Ectodermal cell (in vitro differentiated cells): ENCODE data around the gene CTIF.
"Not testable (repeated sequence)": the region's sequence is repeated elsewhere in the genome, so short reads cannot be mapped to it uniquely, and the experiment has no call there.

Source experiments
- H3K27ac ChIP-seq: 2 replicates; pipeline ENCODE4 v1.7.0; 2013; ENCODE audit warnings: mild to moderate bottlenecking, low read depth, low read length; ENCODE audit not compliant: insufficient read depth, poor library complexity, severe bottlenecking
- H3K27me3 ChIP-seq: 2 replicates; pipeline ENCODE4 v1.7.0; 2013; ENCODE audit warnings: mild to moderate bottlenecking, low read length; ENCODE audit not compliant: insufficient read depth, control insufficient read depth, poor library complexity, severe bottlenecking
- H3K36me3 ChIP-seq: one replicate; pipeline ENCODE4 v1.7.0; 2013; ENCODE audit warnings: low read length; ENCODE audit not compliant: control insufficient read depth, insufficient read depth
- H3K4me1 ChIP-seq: one replicate; pipeline ENCODE4 v1.7.0; 2013; ENCODE audit warnings: low read length; ENCODE audit not compliant: control insufficient read depth, insufficient read depth
- H3K4me3 ChIP-seq: 2 replicates; pipeline ENCODE4 v1.7.0; 2013; ENCODE audit warnings: low read depth, low read length, control low read depth; ENCODE audit not compliant: insufficient read depth
- H3K9me3 ChIP-seq: 2 replicates; pipeline ENCODE4 v1.7.0; 2013; ENCODE audit warnings: mild to moderate bottlenecking, low read length, moderate library complexity; ENCODE audit not compliant: control insufficient read depth
- WGBS, 2 experiments: methylation state at CpG; one replicate each; pipeline ENCODE4 v1.1.7; 2013; ENCODE audit warnings: missing lambda C conversion rate in 2 of 2; 5-methylcytosine and 5-hydroxymethylcytosine counted together

CTIF gene

GRCh38 chr18:48654591-48654990 lies 115.8 kb downstream of the CTIF start:
- H3K27me3 ChIP-seq, H3K27ac ChIP-seq, H3K4me3 ChIP-seq, H3K4me1 ChIP-seq, H3K9me3 ChIP-seq, H3K36me3 ChIP-seq: not testable (repeated sequence)
- 94 to 97% methylated on average over 2 to 4 of the region's 4 CpGs for WGBS, 2 experiments

DNA sequence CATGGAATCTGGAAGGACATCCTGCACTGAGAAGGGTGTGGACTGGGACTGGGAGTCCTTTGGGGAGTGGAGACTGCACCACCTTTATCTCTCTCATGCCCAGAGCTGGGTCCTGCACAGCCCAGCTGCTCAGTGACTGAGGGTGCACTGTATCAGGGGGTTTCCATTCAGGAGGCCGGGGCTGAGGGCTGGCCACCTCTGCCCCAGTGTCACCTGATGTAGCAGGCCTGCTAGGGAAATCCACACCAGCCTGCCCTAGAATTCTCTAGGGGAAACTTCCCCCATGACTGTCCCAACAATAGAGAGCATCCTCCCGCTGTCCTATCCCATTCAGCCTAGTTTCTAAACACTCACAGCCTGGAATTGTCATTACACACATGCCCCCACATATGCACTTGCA lies 116.7 kb downstream of the CTIF start:
- Histone ChIP-seq H3K4me3 (no peak overlapping the region), H3K36me3 (no peaks in the 10 kb centered on the region), H3K4me1 (no peaks in the 10 kb centered on the region), H3K9me3 (no peaks in the 10 kb centered on the region), H3K27me3 (no peaks in the 10 kb centered on the region), H3K27ac (no peak overlapping the region)
- 89% methylated on average over 2 of the region's 2 CpGs for WGBS, 2 experiments

GRCh38 chr18:48656176-48656575 lies 117.3 kb downstream of the CTIF start:
- Histone ChIP-seq H3K9me3 (no peaks in the 10 kb centered on the region), H3K4me3 (no peak overlapping the region), H3K27ac (no peak overlapping the region), H3K36me3 (no peaks in the 10 kb centered on the region), H3K27me3 (no peaks in the 10 kb centered on the region), H3K4me1 (no peaks in the 10 kb centered on the region)
- WGBS, 2 experiments, result 94% methylated on average over 2 of the region's 2 CpGs

- Histone ChIP-seq H3K27ac (no peak overlapping the region), H3K9me3 (no peaks in the 10 kb centered on the region), H3K4me1 (no peaks in the 10 kb centered on the region), H3K27me3 (no peaks in the 10 kb centered on the region), H3K36me3 (no peaks in the 10 kb centered on the region), H3K4me3 (no peak overlapping the region)
- WGBS, 2 experiments, result 86 to 92% methylated on average over 3 of the region's 3 CpGs
Observed at GRCh38 chr18:48656582-48656981, 117.8 kb downstream of the CTIF start.

DNA sequence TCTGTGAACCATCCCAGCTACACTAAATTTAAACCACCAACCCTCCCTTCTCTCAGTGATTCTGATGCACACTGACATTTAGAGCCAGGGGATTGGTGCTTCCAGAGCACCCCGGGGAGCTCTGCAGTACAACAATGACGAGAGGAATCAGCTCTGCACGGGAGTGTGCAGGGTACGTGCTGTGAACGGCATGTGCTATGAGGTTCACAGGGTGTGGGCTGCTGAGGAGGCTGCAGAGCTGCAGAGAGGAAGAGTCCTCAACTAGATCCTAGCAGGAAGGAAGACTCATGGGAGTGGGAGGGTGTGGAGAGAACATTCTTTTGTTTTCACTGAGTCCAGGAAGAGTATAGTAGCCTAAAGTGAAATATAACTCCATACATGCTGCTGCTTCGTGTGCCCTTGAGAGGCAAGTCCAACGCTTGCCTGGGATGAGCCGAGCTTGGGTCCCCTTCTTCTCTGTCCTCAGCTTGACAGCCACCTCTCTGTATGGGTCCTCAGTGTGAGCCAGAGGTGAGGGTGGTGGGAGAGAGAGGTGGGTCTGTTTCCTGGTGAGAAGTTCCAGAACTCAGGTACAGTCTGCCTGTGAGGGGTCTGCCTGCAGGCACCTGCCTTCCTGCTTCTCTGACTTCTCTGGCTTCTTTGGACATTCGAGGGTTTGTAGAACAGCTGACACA lies 118.8 kb downstream of the CTIF start:
- Histone ChIP-seq H3K4me3 (no peak overlapping the region), H3K9me3 (no peaks in the 10 kb centered on the region), H3K36me3 (no peaks in the 10 kb centered on the region), H3K27me3 (no peaks in the 10 kb centered on the region), H3K4me1 (no peaks in the 10 kb centered on the region), H3K27ac (no peak overlapping the region)
- WGBS, 2 experiments, result 87 to 88% methylated on average over 9 of the region's 9 CpGs

GRCh38 chr18:48658721-48659120 lies 119.9 kb downstream of the CTIF start:
- WGBS, 2 experiments, result 87% methylated on average over 5 of the region's 5 CpGs
- H3K36me3 ChIP-seq, result no peaks in the 10 kb centered on the region
- no peak overlapping the region for H3K4me3 ChIP-seq
- H3K9me3 ChIP-seq, result no peaks in the 10 kb centered on the region
- no peaks in the 10 kb centered on the region for H3K27me3 ChIP-seq
- H3K4me1 ChIP-seq, result no peaks in the 10 kb centered on the region
- no peak overlapping the region for H3K27ac ChIP-seq

DNA sequence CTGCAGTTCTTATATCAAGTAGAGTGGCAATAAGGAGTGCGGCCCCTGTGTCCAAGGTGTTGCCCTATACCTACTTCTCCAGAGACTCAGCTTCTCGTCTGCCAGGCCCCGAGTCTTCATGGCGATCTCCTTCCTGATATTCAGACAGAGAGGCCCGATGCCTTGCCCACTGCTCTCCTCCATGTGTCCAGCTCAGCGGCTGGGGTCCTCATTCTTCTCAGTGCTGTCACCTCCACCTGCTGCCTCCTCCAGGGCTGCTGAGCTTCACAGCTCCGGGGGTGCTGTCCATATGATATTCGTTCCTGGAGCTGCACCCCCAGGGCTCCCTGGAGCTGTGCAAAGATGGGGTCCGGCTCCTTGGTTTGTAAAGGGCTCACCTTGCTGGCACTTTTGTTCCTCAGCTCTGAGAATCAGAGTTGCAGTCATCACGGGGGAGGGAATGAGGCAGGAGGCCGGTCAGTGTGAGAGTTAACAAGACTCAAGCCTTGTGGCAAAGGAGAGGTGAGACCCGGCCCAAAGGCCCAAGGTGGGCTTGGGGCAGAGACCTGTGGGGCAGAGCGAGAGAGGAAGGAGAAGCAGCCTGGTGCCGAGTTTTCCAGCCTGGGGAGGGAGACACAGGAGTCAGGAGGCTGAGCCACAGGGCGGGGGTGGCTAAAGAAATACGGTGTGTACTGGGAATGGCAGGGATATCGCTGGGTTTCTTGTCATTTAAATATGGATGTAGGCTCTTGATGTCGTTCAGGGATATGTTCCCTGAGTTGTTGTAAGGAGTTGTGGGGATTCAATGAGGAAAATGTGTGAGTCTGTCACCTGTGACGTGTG lies 120.6 kb downstream of the CTIF start:
- H3K27ac ChIP-seq, result no peak overlapping the region

GRCh38 chr18:48660346-48661228 lies 121.8 kb downstream of the CTIF start:
- 93 to 94% methylated on average over 7 of the region's 7 CpGs for WGBS, 2 experiments
- Histone ChIP-seq H3K4me3 (no peak overlapping the region), H3K27me3 (no peaks in the 10 kb centered on the region), H3K27ac (no peak overlapping the region), H3K4me1 (no peaks in the 10 kb centered on the region), H3K36me3 (peaks cover 2% of the 10 kb centered on the region), H3K9me3 (no peaks in the 10 kb centered on the region)

More for the DNA sequence above, 120.6 kb downstream of the CTIF start:
- H3K9me3 ChIP-seq, result no peaks in the 10 kb centered on the region
- H3K4me3 ChIP-seq, result no peak overlapping the region
- no peaks in the 10 kb centered on the region for H3K36me3 ChIP-seq
- 93% methylated on average over 19 of the region's 19 CpGs for WGBS, 2 experiments
- no peaks in the 10 kb centered on the region for H3K4me1 ChIP-seq
- H3K27me3 ChIP-seq, result no peaks in the 10 kb centered on the region

GRCh38 chr18:48661421-48661820 lies 122.6 kb downstream of the CTIF start:
- H3K4me1 ChIP-seq, result no peaks in the 10 kb centered on the region
- peaks cover 3% of the 10 kb centered on the region for H3K9me3 ChIP-seq
- peaks cover 5% of the 10 kb centered on the region for H3K36me3 ChIP-seq
- H3K4me3 ChIP-seq, result no peak overlapping the region
- H3K27ac ChIP-seq, result no peak overlapping the region
- whole genome bisulfite sequencing, 2 experiments, result 93% methylated on average over 7 of the region's 7 CpGs
- H3K27me3 ChIP-seq, result no peaks in the 10 kb centered on the region
